ENCODE measurements around the gene THUMPD2. TPM values are rescaled to one million over a fixed set of nuclear protein-coding genes. Genes with fewer than 3 reads are reported as not detected.
"Not testable (repeated sequence)": the region's sequence is repeated elsewhere in the genome, so short reads cannot be mapped to it uniquely, and the experiment has no call there.

THUMPD2 gene
- total and polyA plus RNA-seq, 8 donors = 9.6 to 34.6 (median 27.9) TPM

GRCh38 chr2:39805936-39806608 lies 27.0 kb upstream of the THUMPD2 start:
- no peak for DNase-seq
- H3K27ac ChIP-seq = no peak overlapping the region
- H3K36me3 ChIP-seq = no peaks in the 10 kb centered on the region
- H3K4me3 ChIP-seq = no peak overlapping the region
- peaks cover 0 to 31% of the 10 kb centered on the region in 2 donors for H3K9me3 ChIP-seq
- H3K27me3 ChIP-seq = no peaks in the 10 kb centered on the region
- no peak for ATAC-seq
- intact Hi-C loops (cut with DNase I) = no loop called here
- TF ChIP-seq CTCF (IDR thresholded peaks at IDR 0.05) = no peak
- no peaks in the 10 kb centered on the region for H3K4me1 ChIP-seq

- DNase-seq (no peak), ATAC-seq (no peak)
- no peak overlapping the region for H3K27ac ChIP-seq
- no peak overlapping the region for H3K4me3 ChIP-seq
- no peak for TF ChIP-seq CTCF (IDR thresholded peaks at IDR 0.05)
- H3K36me3 ChIP-seq = no peaks in the 10 kb centered on the region
- no peaks in the 10 kb centered on the region for H3K4me1 ChIP-seq
- H3K9me3 ChIP-seq = peaks cover 0 to 27% of the 10 kb centered on the region in 2 donors
- intact Hi-C loops (cut with DNase I) = no loop called here
- no peaks in the 10 kb centered on the region for H3K27me3 ChIP-seq
Measured at GRCh38 chr2:39803839-39804238, 24.8 kb upstream of the THUMPD2 start.

- no peaks in the 10 kb centered on the region for H3K36me3 ChIP-seq
- ATAC-seq = no peak
- H3K27ac ChIP-seq = no peak overlapping the region
- peaks cover 0 to 22% of the 10 kb centered on the region in 2 donors for H3K9me3 ChIP-seq
- no peaks in the 10 kb centered on the region for H3K27me3 ChIP-seq
- no peak overlapping the region for H3K4me3 ChIP-seq
- no peak for DNase-seq
- TF ChIP-seq CTCF (IDR thresholded peaks at IDR 0.05) = no peak
- intact Hi-C loops (cut with DNase I) = no loop called here
- H3K4me1 ChIP-seq = no peaks in the 10 kb centered on the region
Measured at GRCh38 chr2:39800752-39801151, 21.7 kb upstream of the THUMPD2 start.

- intact Hi-C loops (cut with DNase I) = no loop called here
- H3K27ac ChIP-seq = no peak overlapping the region
- TF ChIP-seq CTCF (IDR thresholded peaks at IDR 0.05) = no peak
- no peaks in the 10 kb centered on the region for H3K4me1 ChIP-seq
- DNase-seq = no peak
- H3K27me3 ChIP-seq = no peaks in the 10 kb centered on the region
- peaks cover 0 to 5% of the 10 kb centered on the region in 2 donors for H3K9me3 ChIP-seq
- ATAC-seq = no peak
- no peak overlapping the region for H3K4me3 ChIP-seq
- no peaks in the 10 kb centered on the region for H3K36me3 ChIP-seq
Measured at GRCh38 chr2:39796134-39796533, 17.1 kb upstream of the THUMPD2 start.

GRCh38 chr2:39790216-39790818 lies 11.3 kb upstream of the THUMPD2 start:
- H3K27ac ChIP-seq; H3K27me3 ChIP-seq; intact Hi-C loops (cut with DNase I); ATAC-seq; H3K4me1 ChIP-seq; DNase-seq; H3K4me3 ChIP-seq; H3K36me3 ChIP-seq: not testable (repeated sequence)
- peaks cover 0 to 15% of the 10 kb centered on the region in 2 donors for H3K9me3 ChIP-seq
